ENCODE results near the gene DENND4B. TPM values are rescaled to one million over a fixed set of nuclear protein-coding genes. Genes with fewer than 3 reads are reported as not detected.

Gene DENND4B
- total RNA-seq, 1 donor from 2014 or later = 44.6 TPM

- Histone ChIP-seq H3K27ac (replicated peaks) (no peak overlapping the region), H3K4me3 (no peak overlapping the region), H3K9me3 (replicated peaks) (no peaks in the 10 kb centered on the region), H3K36me3 (no peaks in the 10 kb centered on the region), H3K4me1 (peaks cover 55% of the 10 kb centered on the region), H3K27me3 (ENCODE audit: low read depth) (no peaks in the 10 kb centered on the region)
- no peak for DNase-seq
- no peak for TF ChIP-seq CTCF (IDR thresholded peaks at IDR 0.05; ENCODE audit: borderline replicate concordance)
- intact Hi-C loops (cut with micrococcal nuclease) = no loop called here
These were observed 60.4 kb downstream of the DENND4B start for GRCh38 chr1:153886127-153886526.

- Histone ChIP-seq H3K4me1 (peaks cover 57% of the 10 kb centered on the region), H3K9me3 (replicated peaks) (no peaks in the 10 kb centered on the region), H3K27ac (replicated peaks) (no peak overlapping the region), H3K27me3 (ENCODE audit: low read depth) (no peaks in the 10 kb centered on the region), H3K36me3 (no peaks in the 10 kb centered on the region), H3K4me3 (no peak overlapping the region)
- no peak for DNase-seq
- intact Hi-C loops (cut with micrococcal nuclease) = no loop called here
- no peak for TF ChIP-seq CTCF (IDR thresholded peaks at IDR 0.05; ENCODE audit: borderline replicate concordance)
These were observed 63.3 kb downstream of the DENND4B start for GRCh38 chr1:153883223-153883622.

DNA sequence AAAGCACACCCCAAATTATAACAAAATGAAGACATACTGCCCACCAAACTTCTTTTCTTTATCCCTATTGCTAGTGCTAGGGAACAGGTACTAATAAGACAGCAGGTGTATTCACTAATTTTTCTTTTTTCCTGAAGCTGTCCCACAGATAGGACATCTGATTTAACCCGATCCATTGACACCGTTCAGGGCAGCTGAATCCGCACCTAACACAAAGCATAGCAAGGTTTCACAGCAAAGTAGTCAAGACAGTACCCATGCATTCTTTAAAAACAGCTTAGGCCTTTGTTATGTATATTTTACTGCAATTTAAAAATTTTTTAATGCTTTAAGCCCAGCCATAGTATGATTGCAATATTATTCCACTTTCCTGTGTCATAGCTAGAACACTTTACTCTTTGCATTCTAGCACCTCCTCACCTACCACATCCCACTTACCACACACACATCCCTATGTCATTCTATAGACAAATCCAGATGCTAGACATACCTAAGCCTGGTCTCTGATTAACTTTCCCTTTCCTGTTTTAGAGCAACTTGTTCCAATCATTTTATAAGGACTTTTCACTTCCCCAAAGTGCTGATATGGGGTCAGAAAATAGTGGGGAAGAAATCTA lies 64.1 kb downstream of the DENND4B start:
- no peak overlapping the region for H3K27ac ChIP-seq (replicated peaks)
- DNase-seq = no peak
- H3K4me3 ChIP-seq = no peak overlapping the region
- no peaks in the 10 kb centered on the region for H3K9me3 ChIP-seq (replicated peaks)
- no peaks in the 10 kb centered on the region for H3K36me3 ChIP-seq
- H3K27me3 ChIP-seq (ENCODE audit: low read depth) = no peaks in the 10 kb centered on the region
- TF ChIP-seq CTCF (IDR thresholded peaks at IDR 0.05; ENCODE audit: borderline replicate concordance) = no peak
- peaks cover 49% of the 10 kb centered on the region for H3K4me1 ChIP-seq
- intact Hi-C loops (cut with micrococcal nuclease) = no loop called here

DNA sequence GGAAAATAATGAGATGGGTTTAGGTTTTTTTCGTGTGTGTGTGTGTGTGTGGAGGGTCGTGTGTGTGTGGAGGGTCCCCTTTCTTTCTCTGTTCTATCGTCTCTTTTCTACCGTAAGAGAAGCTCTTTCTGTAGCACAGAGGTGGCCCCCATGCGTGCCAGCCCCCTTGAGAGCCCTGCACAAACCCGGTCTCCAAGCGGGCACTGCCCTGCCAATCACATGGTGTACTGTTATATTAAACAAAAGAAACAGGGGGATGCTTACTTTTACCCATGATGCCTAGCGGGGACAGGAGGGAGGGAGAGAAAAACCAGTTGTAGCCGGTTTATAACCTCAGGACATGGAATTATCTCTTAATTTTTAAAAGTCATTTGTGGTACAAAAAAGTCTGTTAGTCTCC lies 64.8 kb downstream of the DENND4B start:
- H3K27ac ChIP-seq (replicated peaks) = peak overlapping the region; percentile 59
- H3K27me3 ChIP-seq (ENCODE audit: low read depth) = no peaks in the 10 kb centered on the region
- peak overlapping the region; percentile 41 for H3K4me3 ChIP-seq
- intact Hi-C loops (cut with micrococcal nuclease) = no loop called here
- DNase-seq = no peak
- H3K36me3 ChIP-seq = no peaks in the 10 kb centered on the region
- TF ChIP-seq CTCF (IDR thresholded peaks at IDR 0.05; ENCODE audit: borderline replicate concordance) = no peak
- H3K4me1 ChIP-seq = peaks cover 48% of the 10 kb centered on the region
- H3K9me3 ChIP-seq (replicated peaks) = no peaks in the 10 kb centered on the region

DNA sequence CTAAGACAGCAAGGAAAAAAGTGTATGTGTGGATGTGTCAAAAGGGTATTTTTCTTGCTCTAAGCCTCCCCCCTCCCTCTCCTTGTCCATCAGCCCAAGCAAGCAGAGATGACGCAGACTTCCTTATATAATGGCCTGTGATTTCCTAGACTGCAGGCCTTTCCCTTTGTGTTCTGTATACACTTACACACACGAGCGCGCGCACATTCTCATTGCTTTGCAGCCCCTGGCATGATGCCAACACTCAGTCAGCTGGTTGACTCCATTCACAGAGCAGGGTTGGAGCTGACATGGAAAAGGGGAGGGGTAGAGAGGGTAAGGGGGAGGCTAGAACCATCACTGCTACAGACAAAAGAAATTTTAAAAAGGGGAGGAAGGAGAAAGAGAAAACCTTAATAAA lies 65.6 kb downstream of the DENND4B start:
- Histone ChIP-seq H3K4me3 (peak overlapping the region; percentile 41), H3K27me3 (ENCODE audit: low read depth) (no peaks in the 10 kb centered on the region), H3K4me1 (peaks cover 55% of the 10 kb centered on the region), H3K9me3 (replicated peaks) (no peaks in the 10 kb centered on the region), H3K27ac (replicated peaks) (peak overlapping the region; percentile 59), H3K36me3 (no peaks in the 10 kb centered on the region)
- intact Hi-C loops (cut with micrococcal nuclease) = no loop called here
- TF ChIP-seq CTCF (IDR thresholded peaks at IDR 0.05; ENCODE audit: borderline replicate concordance) = no peak
- DNase-seq = peak; percentile 85
